Measurements from ENCODE around the gene FREM2.

The FREM2 gene

DNA sequence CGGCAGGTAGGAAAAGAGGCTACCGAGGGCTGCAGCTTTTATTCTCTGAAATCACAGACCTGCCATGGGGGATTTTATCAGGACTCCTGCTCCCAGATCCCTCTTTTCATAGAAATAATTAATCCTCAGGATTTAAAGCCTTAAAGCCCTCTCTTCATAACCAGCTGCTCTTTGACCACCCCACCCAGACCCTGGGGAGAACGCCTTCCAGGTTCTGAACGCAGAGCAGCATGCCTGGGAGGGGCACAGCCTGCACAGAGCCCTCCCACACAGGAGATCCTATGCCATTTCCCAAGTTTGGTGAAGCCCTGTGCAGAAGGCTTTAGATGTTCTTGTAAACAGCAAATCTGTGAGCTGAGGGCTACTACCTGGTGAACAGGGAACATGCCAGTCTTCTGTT, 212.7 kb downstream of the FREM2 start:
- peaks cover 4% of the 10 kb centered on the region for H3K4me1 ChIP-seq (ENCODE audit: control insufficient read depth, insufficient read depth, low read depth, low read length)
- no peak overlapping the region for H3K18ac ChIP-seq (ENCODE audit: low read depth in 1 of 2, low read length in 2 of 2)
- no peak overlapping the region for H2BK5ac ChIP-seq (ENCODE audit: low read depth, low read length, poor library complexity, severe bottlenecking)
- H2BK12ac ChIP-seq (ENCODE audit: low read length in 2 of 2), result no peak overlapping the region
- H2AK5ac ChIP-seq (ENCODE audit: low read length, severe bottlenecking), result no peak overlapping the region
- H3K9ac ChIP-seq (ENCODE audit: low read length), result no peak overlapping the region
- no peak overlapping the region for H3K14ac ChIP-seq (ENCODE audit: low read length in 2 of 2)
- no peak overlapping the region for H3K27ac ChIP-seq (ENCODE audit: low read length, poor library complexity, severe bottlenecking)
- no peak overlapping the region for H4K91ac ChIP-seq (ENCODE audit: low read length)
- no peaks in the 10 kb centered on the region for H3K36me3 ChIP-seq (ENCODE audit: control insufficient read depth in 1 of 2, insufficient read depth in 2 of 2, low read depth in 1 of 2, low read length in 2 of 2)
- H2AFZ ChIP-seq (ENCODE audit: low read depth, low read length), result no peak overlapping the region
- H4K8ac ChIP-seq (ENCODE audit: low read length), result no peak overlapping the region
- H3K79me1 ChIP-seq (replicated peaks; ENCODE audit: low read length, poor library complexity, severe bottlenecking), result no peaks in the 10 kb centered on the region
- H3K4me2 ChIP-seq (ENCODE audit: low read length, poor library complexity, severe bottlenecking), result no peak overlapping the region
- no peak overlapping the region for H2BK15ac ChIP-seq (ENCODE audit: low read depth, poor library complexity, severe bottlenecking)
- H3K4ac ChIP-seq (ENCODE audit: low read depth in 1 of 2, low read length in 2 of 2), result no peak overlapping the region
- no peak for DNase-seq
- H2BK120ac ChIP-seq (ENCODE audit: low read depth, low read length), result no peak overlapping the region
- H3K27me3 ChIP-seq (ENCODE audit: control insufficient read depth in 1 of 2, insufficient read depth in 1 of 2, low read length in 2 of 2), result no peaks in the 10 kb centered on the region
- H3K9me3 ChIP-seq (ENCODE audit: control insufficient read depth, low read length), result peaks cover under 1% of the 10 kb centered on the region
- WGBS, result 90% methylated on average over 4 of the region's 4 CpGs
- H3K4me3 ChIP-seq (ENCODE audit: insufficient read depth in 1 of 2, low read depth in 1 of 2, low read length in 2 of 2), result no peak overlapping the region
- no peak overlapping the region for H3K23ac ChIP-seq (ENCODE audit: low read length in 2 of 2)

DNA sequence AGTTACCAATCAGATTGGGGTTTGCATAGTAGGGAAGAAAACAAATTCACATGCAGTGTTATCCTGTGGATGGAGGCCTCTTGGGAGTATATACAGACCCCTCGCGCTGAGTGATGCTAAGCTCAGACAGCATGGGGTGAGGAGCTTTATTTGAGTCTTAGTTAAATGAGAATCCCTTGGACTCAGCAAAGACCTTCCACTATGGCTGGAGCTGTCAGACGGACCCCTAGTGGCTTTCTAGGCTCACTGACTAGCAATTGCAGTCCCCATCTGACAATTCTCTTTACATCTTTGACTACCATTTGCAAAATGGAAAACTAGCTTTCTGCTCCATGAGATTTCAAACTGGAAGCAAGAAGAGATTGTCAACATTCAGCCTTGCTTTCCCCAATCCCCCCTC, 213.3 kb downstream of the FREM2 start:
- Histone ChIP-seq H3K4ac (ENCODE audit: low read depth in 1 of 2, low read length in 2 of 2) (no peak overlapping the region), H3K18ac (ENCODE audit: low read depth in 1 of 2, low read length in 2 of 2) (no peak overlapping the region), H3K4me2 (ENCODE audit: low read length, poor library complexity, severe bottlenecking) (no peak overlapping the region), H3K14ac (ENCODE audit: low read length in 2 of 2) (no peak overlapping the region), H2BK15ac (ENCODE audit: low read depth, poor library complexity, severe bottlenecking) (no peak overlapping the region), H2AFZ (ENCODE audit: low read depth, low read length) (no peak overlapping the region), H2BK5ac (ENCODE audit: low read depth, low read length, poor library complexity, severe bottlenecking) (no peak overlapping the region), H3K4me1 (ENCODE audit: control insufficient read depth, insufficient read depth, low read depth, low read length) (peaks cover 4% of the 10 kb centered on the region), H3K4me3 (ENCODE audit: insufficient read depth in 1 of 2, low read depth in 1 of 2, low read length in 2 of 2) (no peak overlapping the region), H3K9me3 (ENCODE audit: control insufficient read depth, low read length) (no peaks in the 10 kb centered on the region), H3K9ac (ENCODE audit: low read length) (no peak overlapping the region), H2BK120ac (ENCODE audit: low read depth, low read length) (no peak overlapping the region), H3K27me3 (ENCODE audit: control insufficient read depth in 1 of 2, insufficient read depth in 1 of 2, low read length in 2 of 2) (no peaks in the 10 kb centered on the region), H2BK12ac (ENCODE audit: low read length in 2 of 2) (no peak overlapping the region), H3K23ac (ENCODE audit: low read length in 2 of 2) (no peak overlapping the region), H4K8ac (ENCODE audit: low read length) (no peak overlapping the region), H4K91ac (ENCODE audit: low read length) (no peak overlapping the region), H2AK5ac (ENCODE audit: low read length, severe bottlenecking) (no peak overlapping the region), H3K27ac (ENCODE audit: low read length, poor library complexity, severe bottlenecking) (no peak overlapping the region), H3K36me3 (ENCODE audit: control insufficient read depth in 1 of 2, insufficient read depth in 2 of 2, low read depth in 1 of 2, low read length in 2 of 2) (no peaks in the 10 kb centered on the region), H3K79me1 (replicated peaks; ENCODE audit: low read length, poor library complexity, severe bottlenecking) (no peaks in the 10 kb centered on the region)
- DNase-seq, result no peak
- 64% methylated on average over 3 of the region's 3 CpGs for WGBS

DNA sequence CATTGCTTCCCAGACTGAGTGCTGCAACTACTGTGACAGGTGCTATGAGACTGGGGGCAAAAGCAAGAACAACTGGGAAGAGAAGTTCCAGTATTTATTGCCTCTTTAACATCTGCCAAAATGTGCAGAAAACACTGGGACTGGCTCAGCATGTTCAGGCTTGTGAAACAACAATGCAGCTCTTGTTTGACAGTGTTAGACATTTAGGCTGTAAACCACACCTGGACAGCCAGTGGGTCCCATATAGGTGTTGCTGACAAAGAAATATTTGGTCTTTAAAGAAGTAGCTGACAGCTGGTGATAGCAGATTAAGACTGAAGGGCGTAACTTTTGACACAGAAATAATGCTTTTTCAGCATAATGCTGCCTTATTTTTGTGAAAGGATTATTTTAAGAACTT, 215.7 kb downstream of the FREM2 start:
- no peak overlapping the region for H4K8ac ChIP-seq (ENCODE audit: low read length)
- H2AK5ac ChIP-seq (ENCODE audit: low read length, severe bottlenecking), result no peak overlapping the region
- no CpG with 5 or more reads among the region's 1 CpG for WGBS
- no peak overlapping the region for H3K4ac ChIP-seq (ENCODE audit: low read depth in 1 of 2, low read length in 2 of 2)
- no peak overlapping the region for H3K4me3 ChIP-seq (ENCODE audit: insufficient read depth in 1 of 2, low read depth in 1 of 2, low read length in 2 of 2)
- H3K9me3 ChIP-seq (ENCODE audit: control insufficient read depth, low read length), result no peaks in the 10 kb centered on the region
- DNase-seq, result no peak
- H3K18ac ChIP-seq (ENCODE audit: low read depth in 1 of 2, low read length in 2 of 2), result no peak overlapping the region
- no peak overlapping the region for H4K91ac ChIP-seq (ENCODE audit: low read length)
- H3K79me1 ChIP-seq (replicated peaks; ENCODE audit: low read length, poor library complexity, severe bottlenecking), result no peaks in the 10 kb centered on the region
- H3K9ac ChIP-seq (ENCODE audit: low read length), result no peak overlapping the region
- H3K4me1 ChIP-seq (ENCODE audit: control insufficient read depth, insufficient read depth, low read depth, low read length), result peaks cover 3% of the 10 kb centered on the region
- H2BK12ac ChIP-seq (ENCODE audit: low read length in 2 of 2), result no peak overlapping the region
- no peak overlapping the region for H2BK120ac ChIP-seq (ENCODE audit: low read depth, low read length)
- H2BK15ac ChIP-seq (ENCODE audit: low read depth, poor library complexity, severe bottlenecking), result no peak overlapping the region
- no peak overlapping the region for H3K4me2 ChIP-seq (ENCODE audit: low read length, poor library complexity, severe bottlenecking)
- H3K14ac ChIP-seq (ENCODE audit: low read length in 2 of 2), result no peak overlapping the region
- no peaks in the 10 kb centered on the region for H3K36me3 ChIP-seq (ENCODE audit: control insufficient read depth in 1 of 2, insufficient read depth in 2 of 2, low read depth in 1 of 2, low read length in 2 of 2)
- no peak overlapping the region for H3K23ac ChIP-seq (ENCODE audit: low read length in 2 of 2)
- no peak overlapping the region for H2BK5ac ChIP-seq (ENCODE audit: low read depth, low read length, poor library complexity, severe bottlenecking)
- H2AFZ ChIP-seq (ENCODE audit: low read depth, low read length), result no peak overlapping the region
- H3K27ac ChIP-seq (ENCODE audit: low read length, poor library complexity, severe bottlenecking), result no peak overlapping the region
- no peaks in the 10 kb centered on the region for H3K27me3 ChIP-seq (ENCODE audit: control insufficient read depth in 1 of 2, insufficient read depth in 1 of 2, low read length in 2 of 2)

DNA sequence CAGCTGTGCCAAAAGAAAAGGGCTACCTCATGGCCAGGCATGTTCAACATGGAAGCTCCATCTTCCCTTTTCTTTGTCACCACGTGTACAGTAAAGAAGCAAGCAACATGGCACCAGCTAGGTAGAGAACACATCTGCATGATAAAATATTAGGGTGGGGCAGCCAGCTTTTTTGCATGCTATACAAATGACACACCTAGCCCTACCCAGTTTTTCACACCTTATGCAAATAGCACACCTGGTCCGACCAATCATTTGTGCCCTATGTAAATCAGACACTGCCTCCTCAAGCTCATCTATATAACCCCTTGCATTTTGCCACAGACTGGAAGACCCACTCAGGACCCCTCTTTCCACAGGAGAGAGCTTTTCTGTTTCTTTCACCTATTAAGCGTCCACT, 218.2 kb downstream of the FREM2 start:
- Histone ChIP-seq H2AK5ac (ENCODE audit: low read length, severe bottlenecking) (no peak overlapping the region), H3K9ac (ENCODE audit: low read length) (no peak overlapping the region), H2BK12ac (ENCODE audit: low read length in 2 of 2) (no peak overlapping the region), H3K4me1 (ENCODE audit: control insufficient read depth, insufficient read depth, low read depth, low read length) (no peaks in the 10 kb centered on the region), H2AFZ (ENCODE audit: low read depth, low read length) (no peak overlapping the region), H2BK15ac (ENCODE audit: low read depth, poor library complexity, severe bottlenecking) (no peak overlapping the region), H3K9me3 (ENCODE audit: control insufficient read depth, low read length) (no peaks in the 10 kb centered on the region), H3K27me3 (ENCODE audit: control insufficient read depth in 1 of 2, insufficient read depth in 1 of 2, low read length in 2 of 2) (no peaks in the 10 kb centered on the region), H3K18ac (ENCODE audit: low read depth in 1 of 2, low read length in 2 of 2) (no peak overlapping the region), H2BK5ac (ENCODE audit: low read depth, low read length, poor library complexity, severe bottlenecking) (no peak overlapping the region), H3K27ac (ENCODE audit: low read length, poor library complexity, severe bottlenecking) (no peak overlapping the region), H3K36me3 (ENCODE audit: control insufficient read depth in 1 of 2, insufficient read depth in 2 of 2, low read depth in 1 of 2, low read length in 2 of 2) (no peaks in the 10 kb centered on the region), H4K8ac (ENCODE audit: low read length) (no peak overlapping the region), H3K4me3 (ENCODE audit: insufficient read depth in 1 of 2, low read depth in 1 of 2, low read length in 2 of 2) (no peak overlapping the region), H4K91ac (ENCODE audit: low read length) (no peak overlapping the region), H3K4ac (ENCODE audit: low read depth in 1 of 2, low read length in 2 of 2) (no peak overlapping the region), H2BK120ac (ENCODE audit: low read depth, low read length) (no peak overlapping the region), H3K14ac (ENCODE audit: low read length in 2 of 2) (no peak overlapping the region), H3K79me1 (replicated peaks; ENCODE audit: low read length, poor library complexity, severe bottlenecking) (no peaks in the 10 kb centered on the region), H3K23ac (ENCODE audit: low read length in 2 of 2) (no peak overlapping the region), H3K4me2 (ENCODE audit: low read length, poor library complexity, severe bottlenecking) (no peak overlapping the region)
- no peak for DNase-seq
- WGBS, result 76% methylated on average over 3 of the region's 3 CpGs
